PFSK-1 (cell line): Measurements from ENCODE around the gene GABBR1.

ENCODE experiments used
- FOXP2 ChIP-seq: optimal IDR thresholded peaks from 2 replicates; pipeline ENCODE3; 2011; ENCODE audit warnings: borderline replicate concordance, control low read depth, inconsistent platforms; ENCODE audit not compliant: insufficient read depth; ENCODE audit errors: extremely low read length, extremely low read depth
- POLR2AphosphoS5 ChIP-seq: IDR thresholded peaks from 2 replicates; pipeline ENCODE4 v1.6.1; 2012; ENCODE audit warnings: low read depth, mild to moderate bottlenecking, control low read depth, low read length, moderate library complexity
- REST ChIP-seq, 2 experiments: IDR thresholded peaks; 2 replicates each; pipeline versions ENCODE4 v1.6.1 to v1.8.0; 2011 to 2012; ENCODE audit warnings: low read depth in 2 of 2, low read length in 2 of 2, control low read depth in 1 of 2, inconsistent platforms in 1 of 2, mild to moderate bottlenecking in 1 of 2, moderate library complexity in 1 of 2; ENCODE audit not compliant: insufficient read depth in 1 of 2
- SIN3A ChIP-seq: IDR thresholded peaks from 2 replicates; pipeline ENCODE4 v1.6.1; 2012; ENCODE audit warnings: mild to moderate bottlenecking, low read length, moderate library complexity, borderline replicate concordance; ENCODE audit not compliant: insufficient read depth
- TAF1 ChIP-seq: IDR thresholded peaks from 2 replicates; pipeline ENCODE4 v1.6.1; 2012; ENCODE audit warnings: low read length, control low read depth, borderline replicate concordance; ENCODE audit not compliant: insufficient read depth

GRCh38 chr6:29510202-29510601 lies 122.8 kb downstream of the GABBR1 start:
- no peak for TF ChIP-seq REST (IDR thresholded peaks at IDR 0.05; ENCODE audit: insufficient read depth in 1 of 2, low read depth in 2 of 2, low read length in 2 of 2)
- TF ChIP-seq TAF1, result no peak
- TF ChIP-seq SIN3A, result no peak
- TF ChIP-seq POLR2AphosphoS5, result no peak
- no peak for TF ChIP-seq FOXP2
